ENCODE results near the gene SAFB2.

DNA sequence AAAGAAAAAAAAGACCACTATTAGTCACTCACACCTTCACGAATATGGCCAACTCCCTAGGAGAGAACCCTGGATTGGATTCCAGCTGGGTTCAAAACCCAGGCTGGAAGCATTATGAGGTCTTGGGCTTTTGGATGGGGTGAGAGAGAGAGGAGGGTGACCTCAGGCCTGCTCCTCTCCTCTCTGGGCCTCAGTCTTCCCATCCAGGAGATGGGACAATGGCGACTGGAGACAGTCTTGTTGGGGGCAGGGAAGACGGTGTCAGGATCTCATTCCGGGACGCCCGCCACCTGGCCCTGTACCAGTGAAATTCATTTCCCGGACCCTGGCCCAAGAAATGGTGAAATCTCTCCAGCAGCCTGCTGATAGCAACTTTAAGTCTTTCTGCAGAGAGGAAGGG, 81.1 kb downstream of the SAFB2 start:
- TF ChIP-seq, protein P1, sequence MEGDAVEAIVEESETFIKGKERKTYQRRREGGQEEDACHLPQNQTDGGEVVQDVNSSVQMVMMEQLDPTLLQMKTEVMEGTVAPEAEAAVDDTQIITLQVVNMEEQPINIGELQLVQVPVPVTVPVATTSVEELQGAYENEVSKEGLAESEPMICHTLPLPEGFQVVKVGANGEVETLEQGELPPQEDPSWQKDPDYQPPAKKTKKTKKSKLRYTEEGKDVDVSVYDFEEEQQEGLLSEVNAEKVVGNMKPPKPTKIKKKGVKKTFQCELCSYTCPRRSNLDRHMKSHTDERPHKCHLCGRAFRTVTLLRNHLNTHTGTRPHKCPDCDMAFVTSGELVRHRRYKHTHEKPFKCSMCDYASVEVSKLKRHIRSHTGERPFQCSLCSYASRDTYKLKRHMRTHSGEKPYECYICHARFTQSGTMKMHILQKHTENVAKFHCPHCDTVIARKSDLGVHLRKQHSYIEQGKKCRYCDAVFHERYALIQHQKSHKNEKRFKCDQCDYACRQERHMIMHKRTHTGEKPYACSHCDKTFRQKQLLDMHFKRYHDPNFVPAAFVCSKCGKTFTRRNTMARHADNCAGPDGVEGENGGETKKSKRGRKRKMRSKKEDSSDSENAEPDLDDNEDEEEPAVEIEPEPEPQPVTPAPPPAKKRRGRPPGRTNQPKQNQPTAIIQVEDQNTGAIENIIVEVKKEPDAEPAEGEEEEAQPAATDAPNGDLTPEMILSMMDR (conservative IDR thresholded peaks at IDR 0.05), result no peak
- TF ChIP-seq ZFX (IDR thresholded peaks at IDR 0.05), result no peak

All from C4-2B (cell line).